ENCODE results near the gene PXDN.
"Not testable (repeated sequence)": the region's sequence is repeated elsewhere in the genome, so short reads cannot be mapped to it uniquely, and the experiment has no call there.

PXDN gene

GRCh38 chr2:1742681-1743395, 1.5 kb downstream of the PXDN start:
- DNase-seq = peak in 28 of 56 donors; percentile 8 to 67 (median 35)

GRCh38 chr2:1742301-1742680, 2.0 kb downstream of the PXDN start:
- DNase-seq = no peak

- DNase-seq = no peak
These were observed 2.5 kb downstream of the PXDN start for GRCh38 chr2:1741851-1742250.

GRCh38 chr2:1740716-1741589, 3.4 kb downstream of the PXDN start:
- DNase-seq = no peak

GRCh38 chr2:1739961-1740715, 4.2 kb downstream of the PXDN start:
- no peak for DNase-seq

DNA sequence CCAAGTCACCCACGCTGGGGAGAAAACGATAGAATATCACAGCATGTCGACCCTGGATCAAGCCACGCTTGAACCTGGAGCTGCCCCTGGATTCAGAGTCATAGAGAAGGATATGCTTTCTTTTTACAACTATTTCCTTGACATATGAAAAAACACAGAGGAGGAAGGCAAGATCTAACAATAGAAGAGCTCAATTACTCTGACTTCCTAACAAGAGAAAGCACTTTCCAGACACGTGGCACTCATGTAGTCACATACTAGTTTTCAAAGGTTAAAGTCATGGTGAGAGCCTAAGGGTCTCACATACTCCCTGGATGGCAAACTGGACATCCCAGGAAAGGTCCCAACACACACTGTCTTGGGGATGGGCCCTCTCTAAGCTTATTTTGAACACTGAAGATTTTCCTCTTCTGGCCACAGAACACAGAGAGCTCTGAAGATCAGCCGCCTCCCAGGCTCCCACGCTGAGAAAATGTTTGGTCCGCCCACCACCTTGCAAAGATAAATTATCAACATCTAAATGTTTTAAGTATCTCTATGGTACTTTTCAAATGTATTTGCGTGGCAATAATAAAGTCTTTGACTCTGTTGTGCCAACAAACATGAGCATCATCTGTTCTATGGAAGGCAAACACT, 4.9 kb downstream of the PXDN start:
- no peak for DNase-seq

GRCh38 chr2:1738646-1739302, 5.5 kb downstream of the PXDN start:
- no peak for DNase-seq

- DNase-seq = no peak
These were observed 6.2 kb downstream of the PXDN start for GRCh38 chr2:1738163-1738562.

DNA sequence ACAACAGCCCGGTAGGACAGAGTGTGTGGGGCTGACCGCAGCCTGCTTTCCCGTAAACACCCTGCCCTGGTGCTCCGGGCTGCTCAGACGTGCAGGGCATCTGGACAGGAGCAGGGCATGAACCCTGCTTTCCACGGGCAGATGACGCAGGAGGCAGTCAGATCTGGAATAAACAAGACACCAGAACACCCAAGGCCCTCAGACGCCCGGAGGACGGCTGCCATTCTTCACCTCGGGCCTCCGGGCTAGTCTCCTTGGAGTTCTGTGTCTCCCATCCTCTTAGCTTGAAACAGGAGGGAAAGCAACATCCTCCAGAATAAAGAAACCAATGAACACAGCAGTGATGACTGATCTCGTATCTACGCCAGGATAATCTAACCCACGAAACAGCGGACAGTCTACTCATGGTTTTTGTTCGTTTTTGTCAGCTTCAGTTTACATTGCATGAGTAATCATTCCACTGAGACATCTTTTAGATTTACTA, 7.3 kb downstream of the PXDN start:
- DNase-seq = no peak

- DNase-seq = no peak
These were observed 8.3 kb downstream of the PXDN start for GRCh38 chr2:1736045-1736444.

GRCh38 chr2:1733298-1733697, 11.0 kb downstream of the PXDN start:
- DNase-seq = not testable (repeated sequence)

DNA sequence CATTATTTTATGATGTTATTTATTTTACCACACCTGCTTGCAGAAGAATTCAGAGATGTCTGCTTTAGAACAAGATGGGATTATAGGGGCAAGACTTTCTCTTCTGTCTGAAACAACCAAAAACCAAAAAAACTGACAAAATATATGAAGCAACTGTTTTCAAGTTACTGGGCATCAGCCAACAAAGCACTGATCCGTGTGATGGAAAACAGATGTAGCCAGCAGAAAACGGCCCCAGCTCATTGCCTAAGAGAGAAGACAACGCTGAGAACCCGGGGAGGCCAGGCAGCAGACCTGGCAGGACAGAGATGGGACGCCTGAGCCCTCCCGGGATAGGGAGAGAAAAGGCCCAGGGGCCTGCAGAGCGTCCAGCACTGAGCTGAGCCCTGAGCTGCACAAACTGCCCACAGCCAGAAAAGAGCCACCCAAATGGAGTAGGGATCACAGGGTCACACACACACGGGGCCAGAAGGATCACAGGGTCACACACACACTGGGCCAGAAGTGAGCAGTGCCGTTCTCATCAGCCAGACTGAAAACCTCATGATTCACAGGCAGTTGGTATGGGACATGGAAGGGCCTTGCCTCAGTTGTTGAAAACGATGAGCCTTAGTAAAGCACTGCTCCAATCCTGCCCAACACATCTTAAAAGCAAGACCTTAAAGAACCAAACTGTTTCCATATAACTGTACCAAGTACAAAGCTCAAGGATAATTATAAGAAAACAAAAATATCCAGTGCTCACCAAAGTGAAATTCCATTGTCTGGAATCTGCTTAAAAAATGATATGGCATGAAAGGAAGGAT, 12.1 kb downstream of the PXDN start:
- no peak for DNase-seq

DNA sequence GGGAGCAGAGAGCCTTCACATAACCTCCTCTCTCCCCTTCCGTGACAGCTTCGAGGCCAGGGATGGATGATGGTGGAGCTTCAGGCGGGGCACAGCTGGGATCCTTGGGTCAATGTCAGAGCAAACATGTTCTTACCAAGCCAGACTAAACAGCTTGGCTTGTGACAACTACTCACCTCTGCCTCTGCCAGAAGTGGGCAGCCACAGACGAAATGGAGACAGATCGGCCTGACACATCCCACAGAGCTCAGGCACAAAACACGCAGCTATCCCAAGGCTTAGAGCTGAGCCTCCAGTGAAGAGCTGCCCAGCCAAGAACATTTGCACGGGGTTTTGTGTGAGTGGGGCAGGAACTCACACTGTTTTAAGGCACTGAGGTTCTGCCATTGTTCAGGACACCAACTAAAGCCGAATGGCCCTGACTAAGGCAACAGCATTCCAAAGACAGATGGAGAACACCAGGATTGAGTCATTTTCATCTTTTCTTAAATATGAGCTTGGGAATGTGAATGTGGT, 12.8 kb downstream of the PXDN start:
- DNase-seq = no peak

DNA sequence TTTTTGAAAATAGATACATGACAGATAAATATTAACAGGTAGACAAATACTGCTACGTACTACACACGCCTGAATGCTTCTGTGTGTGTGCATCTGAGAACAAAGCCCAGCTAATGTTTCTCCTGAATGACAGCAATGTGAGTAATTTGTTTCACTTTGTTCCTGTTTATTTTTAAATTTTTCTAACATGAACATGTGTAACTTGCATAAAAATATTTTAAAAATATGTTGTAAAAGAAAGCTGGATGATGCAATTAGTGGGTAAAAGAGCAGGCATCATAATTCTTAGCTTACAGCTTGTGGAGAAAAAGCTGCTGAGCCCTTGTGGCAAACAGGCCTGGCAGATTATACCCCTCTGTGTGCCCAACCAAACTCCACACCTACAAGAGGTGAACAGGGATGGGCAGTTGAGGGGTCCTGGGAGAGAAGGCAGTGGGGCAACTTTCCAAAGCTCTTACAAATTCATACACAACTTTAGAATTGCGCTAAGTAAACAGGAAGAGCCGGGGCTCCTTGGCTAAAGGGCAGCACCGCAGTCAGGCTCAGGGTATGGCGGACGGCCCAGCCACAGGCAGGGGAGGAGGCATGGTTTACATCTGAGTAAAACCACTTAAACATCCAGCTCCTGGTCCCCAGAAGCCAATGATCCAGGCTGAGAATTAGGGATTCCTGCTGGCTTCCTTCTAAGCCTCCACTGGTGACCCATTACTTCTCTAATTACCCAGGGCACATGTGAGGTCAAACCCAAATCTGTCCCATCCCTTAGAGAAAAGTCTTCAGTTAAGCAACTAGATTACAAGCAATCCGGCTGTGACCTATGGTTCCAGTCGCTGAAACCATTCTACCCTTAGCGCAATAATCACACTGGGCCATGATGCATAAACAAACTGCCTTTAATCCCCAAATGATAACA, 14.0 kb downstream of the PXDN start:
- no peak for DNase-seq

GRCh38 chr2:1729242-1729641, 15.1 kb downstream of the PXDN start:
- DNase-seq = no peak

- DNase-seq = peak in 1 of 56 donors; percentile 15
These were observed 15.5 kb downstream of the PXDN start for GRCh38 chr2:1728821-1729220.

GRCh38 chr2:1727796-1728474, 16.4 kb downstream of the PXDN start:
- no peak for DNase-seq
